Mesothelial cell of epicardium (in vitro differentiated cells): ENCODE results near the gene LPAR1. TPM values are rescaled to one million over a fixed set of nuclear protein-coding genes. Genes with fewer than 3 reads are reported as not detected.

Experiments used
- DNase-seq, 2 experiments: peaks; one replicate each; pipeline ENCODE4 v3.0.0; 2021; ENCODE audit warnings: low spot score in 2 of 2; ENCODE audit not compliant: unreplicated experiment in 2 of 2
- H3K27ac Mint-ChIP-seq: 2 replicates; pipeline ENCODE4 v1.8.0; 2021; ENCODE audit warnings: mixed read lengths
- H3K27me3 Mint-ChIP-seq: 2 replicates; pipeline ENCODE4 v1.8.0; 2021; ENCODE audit warnings: low read depth, mixed read lengths
- H3K36me3 Mint-ChIP-seq: 2 replicates; pipeline ENCODE4 v1.8.0; 2021; ENCODE audit warnings: mixed read lengths
- H3K4me1 Mint-ChIP-seq: 2 replicates; pipeline ENCODE4 v1.8.0; 2021; ENCODE audit warnings: mixed read lengths
- H3K4me3 Mint-ChIP-seq: 2 replicates; pipeline ENCODE4 v1.8.0; 2021; ENCODE audit warnings: mild to moderate bottlenecking, moderate library complexity, mixed read lengths
- H3K9me3 Mint-ChIP-seq: 2 replicates; pipeline ENCODE4 v1.8.0; 2021; ENCODE audit warnings: mixed read lengths
- CTCF ChIP-seq: fragments of 200-600 bp; sonication (generic); IDR thresholded peaks from one replicate; pipeline ENCODE4 v1.5.0; 2021; ENCODE audit warnings: antibody characterized with exemption; ENCODE audit not compliant: unreplicated experiment
- total RNA-seq: library from RNA; stranded (reverse); gene quantifications from 3 replicates; pipeline ENCODE4 v1.2.1, GENCODE V29; 2021

Gene LPAR1
- total RNA-seq = 34.3 to 40.3 TPM (median 39.6 TPM) in 3 replicates

GRCh38 chr9:111038331-111039230 is at the start of gene LPAR1:
LPAR1 (minus strand) TSS chr9:111038470; CDS start chr9:110972117, 66,353 bp downstream.
- H3K4me1 Mint-ChIP-seq = peaks cover 54% of the 10 kb centered on the region
- H3K27ac Mint-ChIP-seq = peak within 1 kb of the TSS; percentile 95
- H3K9me3 Mint-ChIP-seq = no peaks in the 10 kb centered on the region
- peak within 1 kb of the TSS; percentile 90 for H3K4me3 Mint-ChIP-seq
- no peaks in the 10 kb centered on the region for H3K36me3 Mint-ChIP-seq
- no peak for TF ChIP-seq CTCF
- peaks cover 1% of the 10 kb centered on the region for H3K27me3 Mint-ChIP-seq
- DNase-seq = peak; percentile 34 to 56

GRCh38 chr9:111078391-111079038 is 40.2 kb upstream of the LPAR1 start:
- no peaks in the 10 kb centered on the region for H3K4me1 Mint-ChIP-seq
- H3K27ac Mint-ChIP-seq = no peak overlapping the region
- DNase-seq = no peak
- H3K36me3 Mint-ChIP-seq = no peaks in the 10 kb centered on the region
- TF ChIP-seq CTCF = no peak
- H3K27me3 Mint-ChIP-seq = no peaks in the 10 kb centered on the region
- H3K9me3 Mint-ChIP-seq = no peaks in the 10 kb centered on the region
- no peak overlapping the region for H3K4me3 Mint-ChIP-seq

GRCh38 chr9:111076519-111076918 is 38.2 kb upstream of the LPAR1 start:
- Mint-ChIP-seq H3K27me3 (no peaks in the 10 kb centered on the region), H3K27ac (no peak overlapping the region), H3K9me3 (no peaks in the 10 kb centered on the region), H3K4me3 (no peak overlapping the region), H3K36me3 (no peaks in the 10 kb centered on the region), H3K4me1 (no peaks in the 10 kb centered on the region)
- no peak for TF ChIP-seq CTCF
- DNase-seq = no peak

- no peaks in the 10 kb centered on the region for H3K27me3 Mint-ChIP-seq
- no peak for TF ChIP-seq CTCF
- no peak overlapping the region for H3K27ac Mint-ChIP-seq
- H3K4me3 Mint-ChIP-seq = no peak overlapping the region
- H3K4me1 Mint-ChIP-seq = no peaks in the 10 kb centered on the region
- H3K9me3 Mint-ChIP-seq = no peaks in the 10 kb centered on the region
- DNase-seq = no peak
- H3K36me3 Mint-ChIP-seq = no peaks in the 10 kb centered on the region
These were observed 37.8 kb upstream of the LPAR1 start for GRCh38 chr9:111076042-111076441.

- peaks cover under 1% of the 10 kb centered on the region for H3K4me1 Mint-ChIP-seq
- no peak for TF ChIP-seq CTCF
- no peak overlapping the region for H3K4me3 Mint-ChIP-seq
- DNase-seq = no peak
- H3K27ac Mint-ChIP-seq = no peak overlapping the region
- no peaks in the 10 kb centered on the region for H3K9me3 Mint-ChIP-seq
- H3K27me3 Mint-ChIP-seq = no peaks in the 10 kb centered on the region
- H3K36me3 Mint-ChIP-seq = no peaks in the 10 kb centered on the region
These were observed 36.1 kb upstream of the LPAR1 start for GRCh38 chr9:111074395-111074794.
